HG03521 (cell line): Measurements from ENCODE around the gene INTS11.
A peak's percentile ranks its signal among the peaks of the same experiment; 100 is the strongest.
"Not testable (repeated sequence)": the region's sequence is repeated elsewhere in the genome, so short reads cannot be mapped to it uniquely, and the experiment has no call there.

ENCODE experiments used
- ATAC-seq: cut with Tn5 transposase; IDR thresholded peaks from one replicate; pipeline ENCODE4 v1.9.1; 2021; ENCODE audit warnings: mild to moderate bottlenecking, moderate library complexity; ENCODE audit not compliant: unreplicated experiment

INTS11 gene

GRCh38 chr1:1331068-1331965, 6.9 kb upstream of the INTS11 start, which contains the start of gene TAS1R3:
Gene TAS1R3, plus strand, starts transcription at chr1:1331280. Its CDS starts 66 bp downstream, at chr1:1331346.
- no peak for ATAC-seq

GRCh38 chr1:1330366-1331067, 6.1 kb upstream of the INTS11 start:
- ATAC-seq, result no peak

GRCh38 chr1:1329304-1330210, 5.1 kb upstream of the INTS11 start:
- ATAC-seq, result no peak

- no peak for ATAC-seq
Measured at GRCh38 chr1:1328254-1328653, 3.8 kb upstream of the INTS11 start.

GRCh38 chr1:1327291-1327690, 2.8 kb upstream of the INTS11 start:
- no peak for ATAC-seq

- no peak for ATAC-seq
Measured at GRCh38 chr1:1326075-1326605, 1.7 kb upstream of the INTS11 start.

GRCh38 chr1:1325288-1326074, 1.0 kb upstream of the INTS11 start:
- ATAC-seq, result no peak

GRCh38 chr1:1324084-1324523, 356 bp downstream of the INTS11 start:
- peak; percentile 19 for ATAC-seq

- ATAC-seq, result no peak
Measured at GRCh38 chr1:1322952-1323351, 1.5 kb downstream of the INTS11 start.

- no peak for ATAC-seq
Measured at GRCh38 chr1:1322418-1322817, 2.0 kb downstream of the INTS11 start.

- no peak for ATAC-seq
Measured at GRCh38 chr1:1321477-1321876, 3.0 kb downstream of the INTS11 start.

- ATAC-seq, result no peak
Measured at GRCh38 chr1:1320666-1321448, 3.6 kb downstream of the INTS11 start.

- no peak for ATAC-seq
Measured at GRCh38 chr1:1319646-1319941, 4.9 kb downstream of the INTS11 start.

- no peak for ATAC-seq
Measured at GRCh38 chr1:1318777-1319645, 5.4 kb downstream of the INTS11 start.

- no peak for ATAC-seq
Measured at GRCh38 chr1:1318131-1318652, 6.3 kb downstream of the INTS11 start.

- no peak for ATAC-seq
Measured at GRCh38 chr1:1317420-1317819, 7.0 kb downstream of the INTS11 start.

- ATAC-seq, result not testable (repeated sequence)
Measured at GRCh38 chr1:1316199-1316598, 8.3 kb downstream of the INTS11 start.

GRCh38 chr1:1315435-1315954, 9.0 kb downstream of the INTS11 start:
- ATAC-seq, result no peak
